AG09319 (cell line): Measurements from ENCODE around the gene EFHD1.

Source experiments
- DNase-seq: peaks from one replicate; pipeline ENCODE4 v3.0.0-alpha.2; 2010; ENCODE audit warnings: low read depth; ENCODE audit errors: extremely low read depth
- TF ChIP-seq, protein P1 (sequence below): IDR thresholded peaks from 2 replicates; pipeline ENCODE4 v1.5.1; 2011; ENCODE audit warnings: low read depth, mild to moderate bottlenecking, inconsistent platforms, low read length, moderate library complexity

EFHD1 gene

DNA sequence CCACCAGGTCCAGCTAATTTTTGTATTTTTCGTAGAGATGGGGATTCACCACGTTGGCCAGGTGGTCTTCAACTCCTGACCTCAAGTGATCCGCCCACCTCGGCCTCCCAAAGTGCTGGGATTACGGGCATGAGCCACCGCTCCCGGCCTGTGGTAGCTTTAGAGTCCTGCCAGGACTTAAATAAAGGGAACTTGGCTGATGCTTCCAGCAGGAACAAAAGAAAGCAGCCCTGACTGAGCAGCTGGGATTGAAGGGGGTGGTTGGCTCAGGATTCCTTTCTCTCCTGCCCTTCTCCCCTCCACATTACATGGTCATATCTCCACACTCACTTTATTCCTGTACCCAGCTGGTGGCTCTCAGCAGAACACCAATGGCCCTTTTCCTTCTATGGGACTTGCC lies 20.0 kb downstream of the EFHD1 start:
- TF ChIP-seq, protein P1, sequence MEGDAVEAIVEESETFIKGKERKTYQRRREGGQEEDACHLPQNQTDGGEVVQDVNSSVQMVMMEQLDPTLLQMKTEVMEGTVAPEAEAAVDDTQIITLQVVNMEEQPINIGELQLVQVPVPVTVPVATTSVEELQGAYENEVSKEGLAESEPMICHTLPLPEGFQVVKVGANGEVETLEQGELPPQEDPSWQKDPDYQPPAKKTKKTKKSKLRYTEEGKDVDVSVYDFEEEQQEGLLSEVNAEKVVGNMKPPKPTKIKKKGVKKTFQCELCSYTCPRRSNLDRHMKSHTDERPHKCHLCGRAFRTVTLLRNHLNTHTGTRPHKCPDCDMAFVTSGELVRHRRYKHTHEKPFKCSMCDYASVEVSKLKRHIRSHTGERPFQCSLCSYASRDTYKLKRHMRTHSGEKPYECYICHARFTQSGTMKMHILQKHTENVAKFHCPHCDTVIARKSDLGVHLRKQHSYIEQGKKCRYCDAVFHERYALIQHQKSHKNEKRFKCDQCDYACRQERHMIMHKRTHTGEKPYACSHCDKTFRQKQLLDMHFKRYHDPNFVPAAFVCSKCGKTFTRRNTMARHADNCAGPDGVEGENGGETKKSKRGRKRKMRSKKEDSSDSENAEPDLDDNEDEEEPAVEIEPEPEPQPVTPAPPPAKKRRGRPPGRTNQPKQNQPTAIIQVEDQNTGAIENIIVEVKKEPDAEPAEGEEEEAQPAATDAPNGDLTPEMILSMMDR: no peak
- DNase-seq: no peak

DNA sequence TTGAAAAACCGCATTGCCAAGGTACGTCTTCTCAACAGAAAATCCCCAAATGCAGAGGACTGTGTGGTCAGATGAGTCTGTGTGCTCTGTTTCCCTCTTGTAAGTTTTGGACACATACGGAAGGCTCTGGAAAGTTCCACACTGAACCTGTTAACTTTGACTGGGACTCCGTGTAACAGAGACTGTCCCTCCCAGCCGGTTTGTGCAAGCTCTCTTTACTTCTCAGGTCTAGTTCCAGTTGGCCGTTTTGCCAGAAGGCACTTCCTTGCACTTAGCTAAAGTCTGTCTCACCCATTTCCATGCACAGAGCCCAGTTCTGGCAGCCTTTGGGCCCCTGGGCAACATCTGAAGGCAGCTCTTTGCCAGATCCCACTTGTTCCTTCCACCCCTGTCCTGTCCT lies 22.0 kb downstream of the EFHD1 start:
- DNase-seq: no peak
- TF ChIP-seq, protein P1: no peak

DNA sequence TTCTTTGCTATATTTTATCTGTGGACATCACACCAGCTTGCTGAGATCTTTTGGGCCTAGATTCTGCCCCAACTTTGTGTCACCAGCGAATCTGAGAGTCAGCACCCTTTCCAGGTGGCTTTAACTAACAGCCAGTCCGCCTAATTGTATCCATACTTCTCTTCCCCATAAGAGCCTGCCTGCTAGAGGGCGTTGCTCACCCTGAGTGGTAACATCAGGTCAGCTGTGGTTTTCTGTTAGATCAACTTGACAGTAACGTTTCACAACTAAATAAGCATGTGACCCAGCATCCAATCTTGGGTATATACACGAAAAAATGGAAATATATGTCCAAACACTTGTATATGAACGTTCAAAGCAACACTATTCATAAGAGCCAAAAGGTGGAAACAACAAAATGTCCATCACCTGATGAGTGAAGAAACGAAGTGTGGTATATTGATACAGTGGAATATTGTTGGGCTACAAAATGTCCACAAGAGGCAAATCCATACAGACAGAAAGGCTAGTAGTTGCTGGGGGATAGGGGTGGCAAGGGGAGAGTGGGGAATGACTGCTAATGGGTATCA lies 24.9 kb downstream of the EFHD1 start:
- TF ChIP-seq, protein P1: peak; percentile 7
- no peak for DNase-seq

DNA sequence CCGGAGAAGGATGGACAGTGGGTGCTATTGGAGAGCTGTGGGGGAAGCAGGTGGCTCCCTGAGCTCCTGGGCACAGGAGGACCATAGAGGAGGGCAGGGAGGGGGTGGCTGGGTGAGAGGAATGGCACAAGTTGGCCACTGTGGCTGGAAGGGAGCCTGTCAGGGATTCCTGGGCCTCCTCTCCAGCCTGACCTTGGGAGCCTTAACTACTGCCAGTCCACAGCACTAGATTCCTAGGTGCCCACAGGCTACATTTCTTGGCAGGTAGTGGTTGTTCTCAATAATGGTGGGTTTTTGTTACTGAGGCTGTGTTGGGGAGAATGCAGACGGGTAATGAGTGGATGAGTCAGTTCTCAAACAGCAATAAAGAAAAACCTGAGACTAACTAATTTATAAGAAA lies 26.0 kb downstream of the EFHD1 start:
- TF ChIP-seq, protein P1: no peak
- no peak for DNase-seq

DNA sequence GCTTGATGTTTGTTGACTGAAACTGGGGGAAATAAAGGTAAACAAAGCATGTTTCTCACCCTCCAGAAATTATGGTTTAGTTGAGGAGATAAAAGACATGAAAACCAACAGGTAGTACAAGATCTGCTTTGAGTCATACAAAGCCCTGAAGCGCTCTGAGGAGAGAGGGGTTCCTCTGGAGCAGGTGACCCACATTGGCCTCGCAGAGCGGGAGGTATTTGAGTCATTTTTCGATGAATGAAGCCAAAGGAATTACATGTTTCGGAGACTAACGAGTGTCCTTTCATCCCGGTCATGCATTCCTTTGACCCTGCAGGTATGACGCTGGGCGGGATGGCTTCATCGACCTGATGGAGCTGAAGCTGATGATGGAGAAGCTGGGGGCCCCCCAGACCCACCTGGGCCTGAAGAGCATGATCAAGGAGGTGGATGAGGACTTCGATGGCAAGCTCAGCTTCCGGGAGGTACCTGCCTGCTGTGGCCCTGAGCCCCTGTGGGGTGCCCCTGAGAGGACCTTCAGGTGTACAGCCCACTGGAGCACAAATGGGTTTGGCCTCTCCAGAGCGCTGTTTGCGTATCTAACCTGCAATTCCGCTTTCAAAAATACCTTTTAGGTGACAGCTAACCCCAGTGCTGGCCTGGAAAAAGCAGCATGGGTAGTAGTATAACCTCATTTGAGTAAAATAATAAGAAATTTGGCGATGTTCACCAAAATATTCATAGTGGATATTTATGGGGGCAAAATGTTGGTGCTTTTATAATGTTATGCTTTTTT lies 29.3 kb downstream of the EFHD1 start:
- no peak for DNase-seq
- TF ChIP-seq, protein P1: no peak

DNA sequence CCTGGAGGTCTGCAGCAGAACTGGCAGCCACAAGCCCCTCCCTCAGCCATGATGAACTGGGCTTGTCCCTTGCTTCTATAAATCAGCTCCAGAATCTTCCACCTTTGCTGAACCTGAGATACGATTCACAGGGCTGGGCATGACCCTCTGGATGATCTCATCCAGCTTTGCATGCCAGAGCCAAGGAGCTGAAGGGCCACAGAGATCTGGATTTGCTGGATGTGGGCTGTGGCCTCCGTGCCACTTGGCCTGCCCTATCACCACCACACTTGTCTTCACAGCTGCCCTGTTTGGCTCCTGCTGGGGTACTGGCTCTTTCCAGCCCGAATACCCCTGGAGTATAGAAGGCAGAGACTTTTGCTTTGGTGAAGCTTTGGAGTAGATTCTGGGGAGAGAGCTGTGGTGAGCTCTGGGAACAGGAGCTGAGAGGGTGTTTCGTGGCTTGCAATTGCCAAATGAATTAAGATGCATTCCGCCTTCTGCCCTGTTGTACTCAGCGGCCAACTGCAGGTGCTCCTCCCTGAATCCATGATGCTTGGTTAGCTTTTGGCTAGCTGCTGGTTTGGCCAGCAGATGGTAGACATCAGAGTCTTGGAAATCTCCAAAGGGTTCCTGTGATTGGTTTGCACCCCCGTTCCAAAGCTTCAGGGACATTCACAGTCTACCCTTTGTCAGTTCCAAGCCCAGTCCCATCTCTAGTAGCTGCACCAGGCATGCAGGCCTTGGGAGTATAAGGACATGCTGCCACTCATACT lies 32.8 kb downstream of the EFHD1 start:
- DNase-seq: no peak

More for the DNA sequence above, 32.8 kb downstream of the EFHD1 start:
- TF ChIP-seq, protein P1: no peak
